Measurements from ENCODE around the gene SPECC1L. TPM values are rescaled to one million over a fixed set of nuclear protein-coding genes. Genes with fewer than 3 reads are reported as not detected.

Gene SPECC1L
- total and polyA plus RNA-seq, 5 donors from 2014 or later, result 4.1 to 39.6 (median 5.8) TPM

- Mint-ChIP-seq H3K4me1 (peaks cover 0 to 6% (median 2%) of the 10 kb centered on the region in 4 donors), H3K9me3 (peaks cover 0 to 2% (median 0%) of the 10 kb centered on the region in 7 donors), H3K4me3 (no peak overlapping the region), H3K27ac (no peak overlapping the region), H3K27me3 (no peaks in the 10 kb centered on the region), H3K36me3 (peaks cover 13% of the 10 kb centered on the region)
- Histone ChIP-seq H3K9me3 (ENCODE audit: control insufficient read depth in 2 of 2, low read length in 2 of 2) (no peaks in the 10 kb centered on the region), H3K4me3 (ENCODE audit: low read depth, low read length) (no peak overlapping the region), H3K27ac (ENCODE audit: insufficient read depth, low read length, poor library complexity, severe bottlenecking) (no peak overlapping the region), H3K27me3 (ENCODE audit: control insufficient read depth, insufficient read depth, low read length) (no peaks in the 10 kb centered on the region), H3K36me3 (ENCODE audit: control insufficient read depth, insufficient read depth, low read length) (peaks cover 23% of the 10 kb centered on the region), H3K4me1 (ENCODE audit: control insufficient read depth, insufficient read depth, low read length, poor library complexity, severe bottlenecking) (peaks cover 4% of the 10 kb centered on the region)
- no peak for ATAC-seq (ENCODE audit: low read depth in 2 of 2)
- no peak for DNase-seq
These were observed 146.0 kb downstream of the SPECC1L start for GRCh38 chr22:24416611-24417010.

- no peak overlapping the region for H3K4me3 ChIP-seq (ENCODE audit: low read depth, low read length)
- H3K9me3 ChIP-seq (ENCODE audit: control insufficient read depth in 2 of 2, low read length in 2 of 2), result no peaks in the 10 kb centered on the region
- no peak overlapping the region for H3K27ac Mint-ChIP-seq
- peaks cover 0 to 7% (median 2%) of the 10 kb centered on the region in 4 donors for H3K4me1 Mint-ChIP-seq
- H3K27ac ChIP-seq (ENCODE audit: insufficient read depth, low read length, poor library complexity, severe bottlenecking), result no peak overlapping the region
- no peaks in the 10 kb centered on the region for H3K27me3 ChIP-seq (ENCODE audit: control insufficient read depth, insufficient read depth, low read length)
- H3K27me3 Mint-ChIP-seq, result no peaks in the 10 kb centered on the region
- ATAC-seq (ENCODE audit: low read depth in 2 of 2) (no peak), DNase-seq (no peak)
- H3K36me3 ChIP-seq (ENCODE audit: control insufficient read depth, insufficient read depth, low read length), result peaks cover 19% of the 10 kb centered on the region
- peaks cover 0 to 2% (median 0%) of the 10 kb centered on the region in 7 donors for H3K9me3 Mint-ChIP-seq
- H3K4me1 ChIP-seq (ENCODE audit: control insufficient read depth, insufficient read depth, low read length, poor library complexity, severe bottlenecking), result peaks cover 5% of the 10 kb centered on the region
- H3K36me3 Mint-ChIP-seq, result peaks cover 13% of the 10 kb centered on the region
- no peak overlapping the region for H3K4me3 Mint-ChIP-seq
These were observed 146.6 kb downstream of the SPECC1L start for GRCh38 chr22:24417200-24417599.

DNA sequence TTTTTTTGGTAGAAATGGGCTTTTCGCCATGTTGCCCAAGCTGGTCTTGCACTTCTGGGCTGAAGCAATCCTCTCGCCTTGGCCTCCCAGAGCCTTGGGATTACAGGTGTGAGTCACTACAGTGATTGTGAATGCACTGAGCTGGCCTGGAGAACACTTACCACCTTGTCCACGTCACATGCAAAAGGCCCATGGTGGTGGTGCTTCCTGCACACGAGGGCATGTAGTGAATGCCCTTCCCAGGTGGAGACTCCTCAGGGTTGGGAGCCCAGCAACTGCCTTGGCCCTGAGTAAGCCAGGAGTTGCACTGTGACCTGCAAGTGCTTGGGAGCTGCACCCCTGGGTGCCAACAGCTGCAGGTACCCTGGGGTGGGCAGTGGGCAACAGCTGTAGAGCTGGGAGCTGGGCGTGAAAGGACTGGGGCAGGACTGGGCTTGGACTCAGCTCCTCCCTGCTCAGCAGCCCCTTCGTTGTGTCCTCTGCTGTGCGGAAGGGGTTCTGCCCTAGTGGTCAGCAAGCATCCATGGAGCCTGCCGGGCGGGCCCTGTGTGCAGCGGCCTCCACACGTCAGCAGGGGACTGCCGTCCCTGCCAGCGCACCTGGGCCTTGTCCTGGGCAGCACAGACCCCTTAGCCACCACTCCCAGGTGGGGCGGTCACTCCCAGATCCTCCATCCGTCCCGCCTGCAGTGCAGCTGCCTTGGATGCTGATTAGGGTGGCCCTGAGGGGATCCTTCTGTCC, 147.4 kb downstream of the SPECC1L start:
- no peak overlapping the region for H3K27ac ChIP-seq (ENCODE audit: insufficient read depth, low read length, poor library complexity, severe bottlenecking)
- H3K4me1 Mint-ChIP-seq, result peaks cover 0 to 10% (median 3%) of the 10 kb centered on the region in 4 donors
- H3K4me3 Mint-ChIP-seq, result no peak overlapping the region
- H3K4me3 ChIP-seq (ENCODE audit: low read depth, low read length), result no peak overlapping the region
- DNase-seq (no peak), ATAC-seq (ENCODE audit: low read depth in 2 of 2) (no peak)
- no peaks in the 10 kb centered on the region for H3K27me3 ChIP-seq (ENCODE audit: control insufficient read depth, insufficient read depth, low read length)
- H3K9me3 ChIP-seq (ENCODE audit: control insufficient read depth in 2 of 2, low read length in 2 of 2), result no peaks in the 10 kb centered on the region
- H3K27me3 Mint-ChIP-seq, result peaks cover 5% of the 10 kb centered on the region
- H3K4me1 ChIP-seq (ENCODE audit: control insufficient read depth, insufficient read depth, low read length, poor library complexity, severe bottlenecking), result peaks cover 5% of the 10 kb centered on the region
- H3K27ac Mint-ChIP-seq, result no peak overlapping the region
- peaks cover 14% of the 10 kb centered on the region for H3K36me3 ChIP-seq (ENCODE audit: control insufficient read depth, insufficient read depth, low read length)
- H3K36me3 Mint-ChIP-seq, result peaks cover 13% of the 10 kb centered on the region
- H3K9me3 Mint-ChIP-seq, result peaks cover 0 to 2% (median 0%) of the 10 kb centered on the region in 7 donors

DNA sequence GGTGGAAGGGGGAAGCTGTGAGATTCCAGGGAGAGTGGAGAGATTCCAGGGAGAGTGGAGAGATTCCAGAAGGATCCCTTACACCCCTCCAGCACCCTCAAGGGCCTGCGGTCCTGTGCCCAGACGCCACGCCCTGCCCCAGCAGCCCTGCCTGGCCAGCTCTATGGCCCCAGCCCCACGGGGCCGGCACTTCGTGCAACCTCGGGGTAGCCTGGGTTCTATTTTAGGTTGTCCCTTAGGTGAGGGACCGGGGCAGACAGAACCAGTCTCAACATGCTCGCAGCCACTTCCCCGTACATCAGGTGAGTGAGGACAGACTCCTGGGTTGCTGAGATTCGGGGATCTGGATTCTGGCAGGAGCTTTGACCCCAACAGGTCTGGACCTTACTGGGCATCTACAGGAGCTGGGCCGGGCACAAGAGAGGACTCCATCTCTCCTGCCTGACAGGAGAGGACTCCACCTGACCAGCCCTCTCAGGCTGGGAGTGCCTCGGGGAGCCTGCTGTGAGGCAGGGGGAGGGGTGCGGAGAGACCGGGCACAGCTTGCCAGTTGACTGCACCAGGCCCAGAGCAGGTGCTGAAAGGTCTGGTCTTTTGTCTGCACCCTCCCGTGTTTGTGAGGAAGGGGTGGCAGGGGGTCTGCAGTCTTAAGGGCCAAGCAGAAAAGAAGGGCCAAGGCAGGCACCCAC, 148.3 kb downstream of the SPECC1L start:
- Mint-ChIP-seq H3K27me3 (peaks cover 5% of the 10 kb centered on the region), H3K9me3 (peaks cover 0 to 2% (median 0%) of the 10 kb centered on the region in 7 donors), H3K36me3 (peaks cover 8% of the 10 kb centered on the region), H3K4me3 (no peak overlapping the region), H3K4me1 (peaks cover 0 to 13% (median 3%) of the 10 kb centered on the region in 4 donors), H3K27ac (no peak overlapping the region)
- Histone ChIP-seq H3K27ac (ENCODE audit: insufficient read depth, low read length, poor library complexity, severe bottlenecking) (no peak overlapping the region), H3K27me3 (ENCODE audit: control insufficient read depth, insufficient read depth, low read length) (no peaks in the 10 kb centered on the region), H3K4me3 (ENCODE audit: low read depth, low read length) (no peak overlapping the region), H3K9me3 (ENCODE audit: control insufficient read depth in 2 of 2, low read length in 2 of 2) (no peaks in the 10 kb centered on the region), H3K4me1 (ENCODE audit: control insufficient read depth, insufficient read depth, low read length, poor library complexity, severe bottlenecking) (peaks cover 12% of the 10 kb centered on the region), H3K36me3 (ENCODE audit: control insufficient read depth, insufficient read depth, low read length) (peaks cover 12% of the 10 kb centered on the region)
- no peak for DNase-seq
- no peak for ATAC-seq (ENCODE audit: low read depth in 2 of 2)

- no peaks in the 10 kb centered on the region for H3K27me3 ChIP-seq (ENCODE audit: control insufficient read depth, insufficient read depth, low read length)
- Mint-ChIP-seq H3K9me3 (peaks cover 0 to 2% (median 0%) of the 10 kb centered on the region in 7 donors), H3K4me1 (peaks cover 0 to 13% (median 3%) of the 10 kb centered on the region in 4 donors), H3K27me3 (peaks cover 5% of the 10 kb centered on the region), H3K36me3 (peaks cover 7% of the 10 kb centered on the region), H3K4me3 (peak overlapping the region in 1 of 4 donors; percentile 86), H3K27ac (no peak overlapping the region)
- no peak overlapping the region for H3K4me3 ChIP-seq (ENCODE audit: low read depth, low read length)
- H3K27ac ChIP-seq (ENCODE audit: insufficient read depth, low read length, poor library complexity, severe bottlenecking), result no peak overlapping the region
- peaks cover 18% of the 10 kb centered on the region for H3K4me1 ChIP-seq (ENCODE audit: control insufficient read depth, insufficient read depth, low read length, poor library complexity, severe bottlenecking)
- no peaks in the 10 kb centered on the region for H3K9me3 ChIP-seq (ENCODE audit: control insufficient read depth in 2 of 2, low read length in 2 of 2)
- peaks cover 8% of the 10 kb centered on the region for H3K36me3 ChIP-seq (ENCODE audit: control insufficient read depth, insufficient read depth, low read length)
- ATAC-seq (ENCODE audit: low read depth in 2 of 2), result no peak
- DNase-seq, result no peak
These were observed 148.8 kb downstream of the SPECC1L start for GRCh38 chr22:24419475-24419850.

GRCh38 chr22:24420072-24420976, 149.7 kb downstream of the SPECC1L start:
- no peaks in the 10 kb centered on the region for H3K27me3 ChIP-seq (ENCODE audit: control insufficient read depth, insufficient read depth, low read length)
- Mint-ChIP-seq H3K27ac (no peak overlapping the region), H3K4me1 (peaks cover 0 to 18% (median 4%) of the 10 kb centered on the region in 4 donors), H3K9me3 (peaks cover 0 to 2% (median 0%) of the 10 kb centered on the region in 7 donors), H3K4me3 (no peak overlapping the region), H3K27me3 (peaks cover 5% of the 10 kb centered on the region), H3K36me3 (peaks cover 2% of the 10 kb centered on the region)
- no peak overlapping the region for H3K4me3 ChIP-seq (ENCODE audit: low read depth, low read length)
- H3K36me3 ChIP-seq (ENCODE audit: control insufficient read depth, insufficient read depth, low read length), result peaks cover 2% of the 10 kb centered on the region
- peaks cover 24% of the 10 kb centered on the region for H3K4me1 ChIP-seq (ENCODE audit: control insufficient read depth, insufficient read depth, low read length, poor library complexity, severe bottlenecking)
- H3K9me3 ChIP-seq (ENCODE audit: control insufficient read depth in 2 of 2, low read length in 2 of 2), result no peaks in the 10 kb centered on the region
- H3K27ac ChIP-seq (ENCODE audit: insufficient read depth, low read length, poor library complexity, severe bottlenecking), result no peak overlapping the region
- ATAC-seq (ENCODE audit: low read depth in 2 of 2) (no peak), DNase-seq (no peak)

GRCh38 chr22:24420977-24421343, 150.3 kb downstream of the SPECC1L start:
- Histone ChIP-seq H3K36me3 (ENCODE audit: control insufficient read depth, insufficient read depth, low read length) (no peaks in the 10 kb centered on the region), H3K9me3 (ENCODE audit: control insufficient read depth in 2 of 2, low read length in 2 of 2) (no peaks in the 10 kb centered on the region), H3K4me3 (ENCODE audit: low read depth, low read length) (no peak overlapping the region), H3K27me3 (ENCODE audit: control insufficient read depth, insufficient read depth, low read length) (no peaks in the 10 kb centered on the region), H3K27ac (ENCODE audit: insufficient read depth, low read length, poor library complexity, severe bottlenecking) (no peak overlapping the region), H3K4me1 (ENCODE audit: control insufficient read depth, insufficient read depth, low read length, poor library complexity, severe bottlenecking) (peaks cover 31% of the 10 kb centered on the region)
- Mint-ChIP-seq H3K27me3 (peaks cover 5% of the 10 kb centered on the region), H3K4me3 (peak overlapping the region in 2 of 4 donors; percentile 66 to 67), H3K4me1 (peaks cover 0 to 24% (median 10%) of the 10 kb centered on the region in 4 donors), H3K9me3 (peaks cover 0 to 2% (median 0%) of the 10 kb centered on the region in 7 donors), H3K36me3 (no peaks in the 10 kb centered on the region), H3K27ac (peak overlapping the region in 1 of 3 donors; percentile 73)
- ATAC-seq (ENCODE audit: low read depth in 2 of 2) (no peak), DNase-seq (no peak)
